Neutrophil (primary cell): ENCODE measurements around the gene NAP1L4.

Experiments used
- H3K27ac ChIP-seq: fragments of 200-600 bp; sonication (generic); 2 replicates; pipeline ENCODE4 v1.5.1; 2016; ENCODE audit warnings: mild to moderate bottlenecking, moderate library complexity
- H3K27me3 ChIP-seq: fragments of 200-600 bp; sonication (generic); 2 replicates; pipeline ENCODE4 v1.6.0; 2016; ENCODE audit warnings: mild to moderate bottlenecking
- H3K36me3 ChIP-seq: fragments of 200-600 bp; sonication (generic); 2 replicates; pipeline ENCODE4 v1.5.1; 2017
- H3K4me1 ChIP-seq, 2 experiments: fragments of 200-600 bp in 1 of 2; sonication (generic) in 1 of 2; 1 replicate in 1 of 2; 2 replicates in 1 of 2; pipeline versions ENCODE4 v1.5.1 to v1.6.1; 2013 to 2016; ENCODE audit warnings: low read depth in 1 of 2, low read length in 1 of 2, mild to moderate bottlenecking in 1 of 2, moderate library complexity in 1 of 2; ENCODE audit not compliant: control insufficient read depth in 1 of 2, insufficient read depth in 1 of 2
- H3K4me3 ChIP-seq, 2 experiments: fragments of 200-600 bp in 1 of 2; sonication (generic) in 1 of 2; 1 replicate in 1 of 2; 2 replicates in 1 of 2; pipeline ENCODE4 v1.5.1; 2013 to 2016; ENCODE audit warnings: low read depth in 1 of 2, low read length in 1 of 2, mild to moderate bottlenecking in 1 of 2, moderate library complexity in 1 of 2
- H3K9me3 ChIP-seq: fragments of 200-600 bp; sonication (generic); 2 replicates; pipeline ENCODE4 v1.5.1; 2016
- TF ChIP-seq, protein P1 (sequence below): fragments of 200-600 bp; sonication (generic); IDR thresholded peaks from 2 replicates; pipeline ENCODE4 v1.5.1; 2016; ENCODE audit warnings: antibody characterized with exemption

Gene NAP1L4

DNA sequence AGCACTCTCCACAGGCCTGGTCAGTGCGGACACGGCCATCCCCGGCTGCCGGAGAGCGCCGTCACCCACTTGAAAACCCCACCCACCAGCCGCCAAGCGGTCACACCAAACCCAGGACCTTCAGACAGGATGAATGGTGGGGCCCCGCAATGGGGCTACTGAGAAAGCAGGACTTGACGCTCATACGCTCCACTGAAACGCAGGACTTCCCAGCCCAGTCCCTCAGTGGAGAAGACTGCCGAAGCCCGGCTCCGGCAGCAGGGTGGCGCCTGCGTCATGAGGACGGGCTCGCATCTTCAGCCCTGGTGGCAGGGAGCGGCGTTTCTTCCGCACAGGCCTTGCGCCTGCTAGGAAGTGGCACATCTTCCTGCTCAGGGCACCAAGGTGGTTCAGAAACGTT lies 47.6 kb downstream of the NAP1L4 start:
- no peaks in the 10 kb centered on the region for H3K9me3 ChIP-seq
- peaks cover 59% of the 10 kb centered on the region for H3K36me3 ChIP-seq
- TF ChIP-seq, protein P1, sequence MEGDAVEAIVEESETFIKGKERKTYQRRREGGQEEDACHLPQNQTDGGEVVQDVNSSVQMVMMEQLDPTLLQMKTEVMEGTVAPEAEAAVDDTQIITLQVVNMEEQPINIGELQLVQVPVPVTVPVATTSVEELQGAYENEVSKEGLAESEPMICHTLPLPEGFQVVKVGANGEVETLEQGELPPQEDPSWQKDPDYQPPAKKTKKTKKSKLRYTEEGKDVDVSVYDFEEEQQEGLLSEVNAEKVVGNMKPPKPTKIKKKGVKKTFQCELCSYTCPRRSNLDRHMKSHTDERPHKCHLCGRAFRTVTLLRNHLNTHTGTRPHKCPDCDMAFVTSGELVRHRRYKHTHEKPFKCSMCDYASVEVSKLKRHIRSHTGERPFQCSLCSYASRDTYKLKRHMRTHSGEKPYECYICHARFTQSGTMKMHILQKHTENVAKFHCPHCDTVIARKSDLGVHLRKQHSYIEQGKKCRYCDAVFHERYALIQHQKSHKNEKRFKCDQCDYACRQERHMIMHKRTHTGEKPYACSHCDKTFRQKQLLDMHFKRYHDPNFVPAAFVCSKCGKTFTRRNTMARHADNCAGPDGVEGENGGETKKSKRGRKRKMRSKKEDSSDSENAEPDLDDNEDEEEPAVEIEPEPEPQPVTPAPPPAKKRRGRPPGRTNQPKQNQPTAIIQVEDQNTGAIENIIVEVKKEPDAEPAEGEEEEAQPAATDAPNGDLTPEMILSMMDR, result no peak
- H3K4me3 ChIP-seq, result no peak overlapping the region
- H3K27ac ChIP-seq, result no peak overlapping the region
- peaks cover 0 to 6% of the 10 kb centered on the region in 2 experiments for H3K4me1 ChIP-seq
- no peaks in the 10 kb centered on the region for H3K27me3 ChIP-seq

DNA sequence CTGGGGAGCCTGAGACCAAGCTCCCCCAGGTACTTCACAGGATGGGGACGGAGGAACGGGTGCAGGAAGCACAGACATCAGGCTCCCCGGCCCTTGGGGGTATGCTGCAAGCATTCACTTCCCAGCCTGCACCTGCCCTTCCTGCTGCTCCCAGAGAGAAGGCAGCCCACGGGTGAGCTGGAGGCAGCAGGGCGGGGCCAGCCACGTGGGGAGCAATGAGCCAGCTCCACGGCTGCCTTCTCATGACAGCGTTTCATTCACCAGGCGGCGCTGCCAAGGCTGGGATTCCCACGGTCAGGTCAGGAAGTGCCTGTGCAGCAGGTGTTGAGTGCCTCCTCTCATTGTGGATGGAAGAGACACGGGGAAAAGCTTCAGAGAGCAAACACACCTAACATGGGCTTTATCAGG lies 48.4 kb downstream of the NAP1L4 start:
- H3K4me3 ChIP-seq, result no peak overlapping the region
- H3K9me3 ChIP-seq, result no peaks in the 10 kb centered on the region
- H3K36me3 ChIP-seq, result peaks cover 51% of the 10 kb centered on the region
- H3K27ac ChIP-seq, result no peak overlapping the region
- TF ChIP-seq, protein P1, result no peak
- H3K27me3 ChIP-seq, result no peaks in the 10 kb centered on the region
- H3K4me1 ChIP-seq, result peaks cover 0 to 6% of the 10 kb centered on the region in 2 experiments

DNA sequence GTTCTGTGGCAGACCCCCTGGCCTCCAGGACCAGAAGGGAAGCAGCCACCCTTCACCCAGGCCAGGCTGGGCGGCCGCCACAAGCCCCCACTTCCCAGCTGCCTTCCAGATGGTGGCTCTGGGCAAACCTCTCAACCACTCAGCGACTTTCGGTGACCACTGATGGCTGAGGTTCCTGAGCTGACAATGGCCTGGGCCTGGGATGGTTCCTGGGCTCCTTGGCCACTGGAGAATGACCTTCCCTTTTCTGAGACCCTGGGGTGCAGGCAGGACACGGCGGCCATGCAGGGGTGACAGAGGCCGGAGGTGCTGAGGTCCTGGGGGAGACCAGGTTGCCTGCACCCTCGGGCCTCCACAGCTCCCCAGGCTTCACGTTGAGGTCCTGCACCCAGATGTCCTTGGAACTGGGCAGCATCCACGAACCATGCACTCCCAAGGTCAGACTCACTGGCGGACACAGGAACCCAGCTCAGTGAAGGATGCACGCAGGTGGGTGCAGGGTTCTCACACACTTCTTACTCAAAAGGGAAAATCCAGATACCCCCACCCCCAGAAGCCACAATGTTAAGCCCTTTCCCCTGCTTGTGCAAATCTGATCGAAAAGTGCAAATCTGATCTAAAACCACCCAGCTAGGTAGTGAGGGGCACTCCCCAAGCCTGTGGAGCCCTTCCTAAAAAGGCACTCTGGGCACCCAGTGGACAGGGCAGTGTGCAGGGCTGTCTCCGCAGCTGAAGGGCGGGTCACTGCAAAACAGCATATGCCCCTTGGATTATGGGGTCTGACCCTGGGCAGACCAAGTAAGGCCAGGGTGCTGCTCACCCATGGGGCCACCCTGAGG lies 49.0 kb downstream of the NAP1L4 start:
- TF ChIP-seq, protein P1, result no peak
- Histone ChIP-seq H3K27me3 (no peaks in the 10 kb centered on the region), H3K4me3 (no peak overlapping the region), H3K36me3 (peaks cover 44% of the 10 kb centered on the region), H3K27ac (no peak overlapping the region), H3K4me1 (peaks cover 0 to 6% of the 10 kb centered on the region in 2 experiments), H3K9me3 (no peaks in the 10 kb centered on the region)

DNA sequence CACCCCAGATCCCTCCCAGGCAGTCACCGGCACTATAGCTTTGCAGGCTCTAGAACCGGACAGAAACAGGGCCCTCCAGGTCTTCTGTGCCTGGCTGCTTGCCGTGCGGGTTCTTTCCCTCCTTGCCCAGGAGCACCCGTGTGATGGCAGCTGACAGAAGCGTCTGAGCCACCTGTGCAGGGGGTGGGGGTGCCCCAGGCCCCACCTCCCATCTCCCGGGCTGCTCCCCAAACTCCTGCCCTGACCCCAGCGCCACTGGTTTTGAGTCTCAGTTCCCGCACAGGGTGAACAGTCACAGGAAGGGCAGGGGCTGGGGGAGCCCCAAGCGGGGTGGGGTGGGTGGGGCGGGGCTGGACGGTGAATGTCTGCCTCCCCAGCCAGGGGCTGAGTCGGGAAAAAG lies 49.7 kb downstream of the NAP1L4 start:
- no peaks in the 10 kb centered on the region for H3K27me3 ChIP-seq
- H3K4me3 ChIP-seq, result no peak overlapping the region
- TF ChIP-seq, protein P1, result no peak
- H3K36me3 ChIP-seq, result peaks cover 38% of the 10 kb centered on the region
- H3K9me3 ChIP-seq, result no peaks in the 10 kb centered on the region
- no peak overlapping the region for H3K27ac ChIP-seq
- H3K4me1 ChIP-seq, result peaks cover 0 to 6% of the 10 kb centered on the region in 2 experiments

DNA sequence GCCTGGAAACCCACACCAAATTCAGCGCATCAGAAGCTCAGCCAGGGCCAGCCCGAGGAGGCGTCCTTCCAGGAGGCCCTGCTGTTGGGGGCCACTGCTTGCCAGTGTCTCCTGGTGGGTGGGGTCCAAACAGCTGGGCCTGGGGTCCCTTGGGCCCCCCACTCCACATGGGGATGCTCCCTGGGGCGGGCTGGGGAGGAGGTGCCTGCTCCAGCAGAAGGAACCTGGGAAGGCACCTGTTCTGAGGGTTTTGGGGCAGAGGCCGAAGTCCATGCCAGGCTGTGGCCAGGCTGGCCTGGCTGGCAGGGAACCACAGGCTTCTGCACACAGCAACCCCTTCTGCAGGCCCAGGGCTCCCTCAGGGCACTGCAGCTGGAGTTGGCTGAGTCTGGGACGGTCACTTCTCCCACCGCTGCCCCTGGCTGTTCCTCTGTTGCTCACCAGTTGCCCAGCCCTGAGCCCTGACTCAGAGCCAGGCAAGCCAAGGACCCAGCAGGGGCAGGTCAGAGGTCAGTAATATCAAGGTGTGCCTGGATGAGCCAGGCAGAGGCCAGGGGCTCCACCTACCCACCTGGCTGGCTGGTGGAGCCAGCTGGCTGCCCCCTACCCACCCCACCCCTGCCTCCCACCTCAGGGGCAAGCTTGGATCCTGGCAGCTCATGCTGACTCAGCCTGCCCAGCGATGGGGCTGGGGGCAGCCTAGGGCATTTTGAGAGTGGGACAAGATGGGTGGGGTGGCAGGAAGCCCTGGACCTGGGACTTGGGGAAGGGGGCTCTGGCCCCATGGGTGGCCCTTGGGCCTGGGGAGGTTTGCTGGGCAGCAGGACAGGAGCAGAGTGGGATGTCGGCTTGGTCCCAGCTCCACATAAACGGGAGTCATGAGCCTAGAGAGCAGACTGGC lies 51.0 kb downstream of the NAP1L4 start:
- H3K4me3 ChIP-seq, result no peak overlapping the region
- H3K27ac ChIP-seq, result no peak overlapping the region
- no peaks in the 10 kb centered on the region for H3K27me3 ChIP-seq
- peaks cover 26% of the 10 kb centered on the region for H3K36me3 ChIP-seq
- no peaks in the 10 kb centered on the region for H3K9me3 ChIP-seq
- TF ChIP-seq, protein P1, result no peak
- peaks cover 0 to 6% of the 10 kb centered on the region in 2 experiments for H3K4me1 ChIP-seq
